K562 (cell line): Measurements from ENCODE around the gene POLR2J. TPM values are rescaled to one million over a fixed set of nuclear protein-coding genes. Genes with fewer than 3 reads are reported as not detected.
A peak's percentile ranks its signal among the peaks of the same experiment; 100 is the strongest.

Experiments used
- ATF1 ChIP-seq, 2 experiments: fragments of 450-650 bp in 1 of 2; IDR thresholded peaks; 2 replicates each; pipeline ENCODE4 v1.6.1; 2016; ENCODE audit warnings: missing compliant biosample characterization in 1 of 2, missing genetic modification characterization in 1 of 2
- FOS ChIP-seq: IDR thresholded peaks from 3 replicates; pipeline ENCODE4 v1.6.1; 2011; ENCODE audit not compliant: insufficient read length; ENCODE audit errors: extremely low read depth
- GABPB1 ChIP-seq: sonication (generic); formaldehyde crosslinking; IDR thresholded peaks from 2 replicates; pipeline ENCODE4 v1.8.0; 2022; ENCODE audit warnings: mild to moderate bottlenecking, missing genetic modification reagents
- IRF1 ChIP-seq: sonication (generic); formaldehyde crosslinking; IDR thresholded peaks from 2 replicates; pipeline ENCODE4 v1.8.0; 2022; ENCODE audit warnings: missing genetic modification reagents, mild to moderate bottlenecking, borderline replicate concordance
- MYC ChIP-seq, 2 experiments: fragments of 250-450 bp in 1 of 2; sonication (Bioruptor Pico) in 1 of 2; IDR thresholded peaks; 2 replicates each; pipeline versions ENCODE4 v1.5.1 to v1.6.1; 2012 to 2021; ENCODE audit warnings: low read depth in 2 of 2, borderline replicate concordance in 1 of 2, improper control_type of control experiment in 1 of 2, low read length in 1 of 2, mild to moderate bottlenecking in 1 of 2, moderate library complexity in 1 of 2
- MYNN ChIP-seq, 2 experiments: sonication (generic); formaldehyde crosslinking in 1 of 2; IDR thresholded peaks; 2 replicates each; pipeline versions ENCODE4 v1.5.0 to v1.6.1; 2016 to 2020; ENCODE audit warnings: antibody characterized with exemption in 1 of 2, missing genetic modification reagents in 1 of 2
- NONO ChIP-seq, 2 experiments: fragments of 200-400 bp in 1 of 2; fragments of 450-650 bp in 1 of 2; formaldehyde crosslinking in 1 of 2; IDR thresholded peaks; 2 replicates each; pipeline ENCODE4 v1.6.1; 2017; ENCODE audit warnings: low read depth in 2 of 2, mild to moderate bottlenecking in 2 of 2, moderate library complexity in 2 of 2, low read length in 1 of 2
- NRF1 ChIP-seq, 2 experiments: fragments of 450-650 bp; IDR thresholded peaks in 1 of 2; conservative IDR thresholded peaks in 1 of 2; 2 replicates each; pipeline ENCODE4 v1.6.1; 2014; ENCODE audit warnings: mild to moderate bottlenecking in 2 of 2
- POLR2G ChIP-seq: fragments of 200-400 bp; formaldehyde crosslinking; IDR thresholded peaks from 2 replicates; pipeline ENCODE4 v1.6.1; 2017; ENCODE audit warnings: low read depth, mild to moderate bottlenecking, antibody characterized with exemption, low read length, moderate library complexity
- PRPF4 ChIP-seq: fragments of 200-400 bp; formaldehyde crosslinking; IDR thresholded peaks from one replicate; pipeline ENCODE4 v1.6.1; 2017; ENCODE audit warnings: low read length, low read depth, mild to moderate bottlenecking; ENCODE audit not compliant: insufficient read depth, poor library complexity, severe bottlenecking
- RBM15 ChIP-seq: fragments of 200-400 bp; formaldehyde crosslinking; IDR thresholded peaks from 2 replicates; pipeline ENCODE4 v1.6.1; 2018; ENCODE audit warnings: mild to moderate bottlenecking, low read length, moderate library complexity; ENCODE audit not compliant: insufficient read depth
- RBM25 ChIP-seq: fragments of 200-400 bp; formaldehyde crosslinking; IDR thresholded peaks from 2 replicates; pipeline ENCODE4 v1.6.1; 2018; ENCODE audit warnings: low read length, low read depth, moderate library complexity; ENCODE audit not compliant: severe bottlenecking
- TCF7 ChIP-seq: sonication (generic); IDR thresholded peaks from 2 replicates; pipeline ENCODE4 v1.6.1; 2016; ENCODE audit warnings: antibody characterized with exemption, borderline replicate concordance
- TOE1 ChIP-seq, 2 experiments: fragments of 450-650 bp in 1 of 2; sonication (generic) in 1 of 2; formaldehyde crosslinking in 1 of 2; IDR thresholded peaks; 2 replicates each; pipeline versions ENCODE4 v1.7.1 to v1.8.0; 2016 to 2022; ENCODE audit warnings: borderline replicate concordance in 2 of 2, mild to moderate bottlenecking in 2 of 2, antibody characterized with exemption in 1 of 2, inconsistent platforms in 1 of 2, low read depth in 1 of 2, missing genetic modification reagents in 1 of 2, moderate library complexity in 1 of 2
- ZFX ChIP-seq: sonication (generic); formaldehyde crosslinking; IDR thresholded peaks from 2 replicates; pipeline ENCODE4 v1.8.0; 2022; ENCODE audit warnings: mild to moderate bottlenecking, missing genetic modification reagents, moderate library complexity
- ZNF12 ChIP-seq: sonication (generic); formaldehyde crosslinking; IDR thresholded peaks from 2 replicates; pipeline ENCODE4 v1.4.0; 2020; ENCODE audit warnings: mild to moderate bottlenecking, missing genetic modification reagents
- ZNF609 ChIP-seq: sonication (generic); formaldehyde crosslinking; IDR thresholded peaks from 2 replicates; pipeline ENCODE4 v1.8.1; 2023; ENCODE audit warnings: missing genetic modification reagents, mild to moderate bottlenecking, borderline replicate concordance
- polyA plus RNA-seq, 8 experiments: library from polyadenylated mRNA; depleted of rRNA in 4 of 8; stranded (reverse) in 5 of 8; unstranded in 3 of 8; fragments of >200 nt; fragmentation: Nextera tagmentation in 2 of 8; fragmentation: Illumina TruSeq in 1 of 8; extraction: Ambion mirVana in 2 of 8; extraction: Trizol in 1 of 8; gene quantifications; 2 replicates each; pipeline versions ENCODE4 v1.2.1 to v1.2.3, GENCODE V29; 2011 to 2014; ENCODE audit warnings: inconsistent platforms in 1 of 8, missing spikeins in 1 of 8
- total RNA-seq, 7 experiments: library from RNA; depleted of rRNA in 6 of 7; stranded (reverse); fragments of >200 nt in 6 of 7; fragmentation: Illumina TruSeq in 2 of 7; extraction: Trizol in 2 of 7; gene quantifications; 2 replicates each; pipeline versions ENCODE4 v1.2.1 to v1.2.3, GENCODE V29; 2011 to 2021; ENCODE audit warnings: low replicate concordance in 1 of 7
- TF ChIP-seq, protein P1 (sequence below): fragments of 250-450 bp; sonication (Bioruptor Pico); IDR thresholded peaks from 2 replicates; pipeline ENCODE4 v1.6.1; 2021; ENCODE audit warnings: mild to moderate bottlenecking

Gene POLR2J
- total and polyA plus RNA-seq, 9 of the 15 experiments (the other 6 are each of a cell fraction or from before 2014, with no cell fraction given) = 32.3 to 220 (median 113) TPM

GRCh38 chr7:102433219-102434038, 45.3 kb downstream of the POLR2J start, which contains the start of gene ORAI2 (continued):
- TF ChIP-seq MYC (IDR thresholded peaks at IDR 0.05; ENCODE audit: low read depth, low read length) = peak; percentile 68
- no peak for TF ChIP-seq MYC (CRISPR knock-in tag; IDR thresholded peaks at IDR 0.05; ENCODE audit: borderline replicate concordance, low read depth)
- TF ChIP-seq NRF1 (conservative IDR thresholded peaks at IDR 0.05 in 1 of 2, IDR thresholded peaks at IDR 0.05 in 1 of 2) = peak in 1 of 2 experiments; percentile 38; a peak in 1 of 4 replicates
- TF ChIP-seq, protein P1, sequence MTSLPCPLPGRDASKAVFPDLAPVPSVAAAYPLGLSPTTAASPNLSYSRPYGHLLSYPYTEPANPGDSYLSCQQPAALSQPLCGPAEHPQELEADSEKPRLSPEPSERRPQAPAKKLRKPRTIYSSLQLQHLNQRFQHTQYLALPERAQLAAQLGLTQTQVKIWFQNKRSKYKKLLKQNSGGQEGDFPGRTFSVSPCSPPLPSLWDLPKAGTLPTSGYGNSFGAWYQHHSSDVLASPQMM (CRISPR knock-in tag) = no peak
- TF ChIP-seq IRF1 (CRISPR knock-in tag) = no peak
- TF ChIP-seq ZNF609 = no peak
- no peak for TF ChIP-seq RBM25
- TF ChIP-seq TOE1 (IDR thresholded peaks at IDR 0.05; ENCODE audit: borderline replicate concordance) = peak; percentile 56; the same call in 1 of the 2 replicates
- no peak for TF ChIP-seq TOE1 (CRISPR knock-in tag; IDR thresholded peaks at IDR 0.05; ENCODE audit: borderline replicate concordance, low read depth)
- no peak for TF ChIP-seq TCF7
- TF ChIP-seq POLR2G = peak; percentile 75
- TF ChIP-seq PRPF4 = no peak
- no peak for TF ChIP-seq RBM15
- no peak for TF ChIP-seq ZNF12 (CRISPR knock-in tag)
- no peak for TF ChIP-seq ATF1 (CRISPR knock-in tag; IDR thresholded peaks at IDR 0.05)
- TF ChIP-seq ATF1 (tag; IDR thresholded peaks at IDR 0.05) = peak; percentile 46; the same call in 1 of the 2 replicates
- peak; percentile 18; the same call in 1 of the 2 replicates for TF ChIP-seq ZFX
- TF ChIP-seq NONO (IDR thresholded peaks at IDR 0.05; ENCODE audit: low read depth in 2 of 2, low read length in 1 of 2) = peak in 1 of 2 experiments; percentile 69; a peak in 1 of 4 replicates
- TF ChIP-seq FOS = no peak
- TF ChIP-seq GABPB1 (CRISPR knock-in tag) = 0 out of 2 replicates have a peak, but pooled peaks have one; percentile 12
- TF ChIP-seq MYNN (IDR thresholded peaks at IDR 0.05) = no peak
- no peak for TF ChIP-seq MYNN (CRISPR knock-in tag; IDR thresholded peaks at IDR 0.05)
